ENCODE data around the gene GUCY1A2.

GUCY1A2 gene

DNA sequence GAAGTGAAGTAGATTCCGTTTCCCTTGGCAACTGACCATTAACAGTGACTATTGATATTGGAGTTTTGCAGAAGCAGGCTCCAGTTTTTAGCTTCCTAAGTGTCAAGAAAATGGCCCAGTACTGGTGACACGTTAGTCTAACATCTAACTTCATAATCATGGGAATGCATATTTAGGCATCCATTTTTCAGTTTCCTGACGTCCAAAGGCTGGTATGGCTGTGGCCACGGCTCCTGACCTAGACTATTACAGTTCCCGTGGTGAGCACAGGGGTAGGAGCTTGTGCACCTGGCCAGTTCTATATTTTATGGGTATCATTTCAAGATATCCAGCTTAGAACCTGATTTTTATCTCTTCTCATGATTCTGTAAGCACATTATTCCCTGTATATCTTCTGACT is 323.8 kb downstream of the GUCY1A2 start:
- TF ChIP-seq, protein P1, sequence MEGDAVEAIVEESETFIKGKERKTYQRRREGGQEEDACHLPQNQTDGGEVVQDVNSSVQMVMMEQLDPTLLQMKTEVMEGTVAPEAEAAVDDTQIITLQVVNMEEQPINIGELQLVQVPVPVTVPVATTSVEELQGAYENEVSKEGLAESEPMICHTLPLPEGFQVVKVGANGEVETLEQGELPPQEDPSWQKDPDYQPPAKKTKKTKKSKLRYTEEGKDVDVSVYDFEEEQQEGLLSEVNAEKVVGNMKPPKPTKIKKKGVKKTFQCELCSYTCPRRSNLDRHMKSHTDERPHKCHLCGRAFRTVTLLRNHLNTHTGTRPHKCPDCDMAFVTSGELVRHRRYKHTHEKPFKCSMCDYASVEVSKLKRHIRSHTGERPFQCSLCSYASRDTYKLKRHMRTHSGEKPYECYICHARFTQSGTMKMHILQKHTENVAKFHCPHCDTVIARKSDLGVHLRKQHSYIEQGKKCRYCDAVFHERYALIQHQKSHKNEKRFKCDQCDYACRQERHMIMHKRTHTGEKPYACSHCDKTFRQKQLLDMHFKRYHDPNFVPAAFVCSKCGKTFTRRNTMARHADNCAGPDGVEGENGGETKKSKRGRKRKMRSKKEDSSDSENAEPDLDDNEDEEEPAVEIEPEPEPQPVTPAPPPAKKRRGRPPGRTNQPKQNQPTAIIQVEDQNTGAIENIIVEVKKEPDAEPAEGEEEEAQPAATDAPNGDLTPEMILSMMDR (IDR thresholded peaks at IDR 0.05; ENCODE audit: low read depth, low read length, missing control alignments), result no peak
- H3K4me3 ChIP-seq (replicated peaks; ENCODE audit: low read depth, low read length), result no peak overlapping the region
- DNase-seq (ENCODE audit: extremely low read depth, low read depth), result no peak

DNA sequence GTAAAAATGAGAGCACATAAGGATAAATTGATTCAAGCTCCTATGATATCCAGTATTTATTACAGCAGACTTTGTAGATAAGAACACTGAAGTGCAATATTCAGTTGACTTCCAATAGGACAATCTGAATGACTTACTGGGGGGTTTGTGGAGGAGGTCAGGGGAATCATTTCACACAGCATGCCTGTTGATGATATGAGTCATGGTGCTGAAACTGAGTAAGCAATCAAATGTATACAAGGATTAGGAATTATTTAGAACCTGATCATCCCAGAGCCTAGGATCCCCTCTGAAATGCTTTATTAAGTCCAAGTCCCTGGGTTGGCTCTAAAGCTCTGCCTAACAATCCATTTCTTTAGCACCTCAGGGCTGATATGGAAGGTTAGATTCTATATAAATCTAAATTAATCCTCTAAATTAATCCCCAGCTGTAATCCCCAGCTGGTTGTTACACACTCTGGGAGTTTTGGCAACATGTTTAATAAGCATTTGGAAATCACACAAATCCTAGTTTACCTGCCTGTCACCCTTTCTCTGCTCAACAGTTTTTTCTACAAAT is 326.4 kb downstream of the GUCY1A2 start:
- no peak for DNase-seq (ENCODE audit: extremely low read depth, low read depth)

DNA sequence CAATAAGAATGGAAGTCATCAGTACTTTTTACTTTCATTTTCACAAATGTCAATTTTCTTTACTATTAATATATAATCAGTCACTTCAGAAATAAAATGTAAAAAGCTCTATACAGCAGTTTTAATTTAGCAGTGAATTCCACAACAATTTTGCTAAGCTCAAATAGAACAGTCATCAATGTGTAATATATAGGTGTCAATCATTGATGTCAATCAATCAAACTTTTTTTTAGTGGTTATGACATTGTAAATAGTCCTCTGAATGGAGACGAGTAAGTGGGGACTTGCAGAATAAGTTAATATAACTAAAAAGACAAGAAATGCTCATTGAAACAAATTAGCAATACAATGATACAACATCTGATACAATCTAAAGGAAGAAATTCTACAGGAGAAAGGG is 327.4 kb downstream of the GUCY1A2 start:
- H3K4me3 ChIP-seq (replicated peaks; ENCODE audit: low read depth, low read length), result no peak overlapping the region
- DNase-seq (ENCODE audit: extremely low read depth, low read depth), result no peak
- TF ChIP-seq, protein P1 (IDR thresholded peaks at IDR 0.05; ENCODE audit: low read depth, low read length, missing control alignments), result no peak

More for the DNA sequence above, 326.4 kb downstream of the GUCY1A2 start:
- H3K4me3 ChIP-seq (replicated peaks; ENCODE audit: low read depth, low read length), result no peak overlapping the region
- TF ChIP-seq, protein P1 (IDR thresholded peaks at IDR 0.05; ENCODE audit: low read depth, low read length, missing control alignments), result no peak

DNA sequence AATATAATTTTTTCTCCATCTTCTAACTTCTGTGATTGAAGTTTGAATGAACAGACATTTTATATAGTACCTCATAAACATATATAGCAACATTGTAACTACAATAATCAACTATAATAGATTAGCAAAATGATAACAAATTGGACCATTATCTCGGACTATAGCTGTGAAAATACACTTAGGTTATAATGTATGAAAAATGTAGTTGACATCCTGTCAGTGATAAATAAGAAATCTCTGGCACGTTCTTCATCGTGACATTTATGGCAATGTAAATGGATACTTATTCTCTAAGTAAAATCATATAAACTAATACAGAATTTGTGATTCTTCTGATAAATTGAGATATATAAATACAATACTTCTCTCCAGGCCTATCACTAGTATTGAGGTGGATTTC is 333.3 kb downstream of the GUCY1A2 start:
- TF ChIP-seq, protein P1 (IDR thresholded peaks at IDR 0.05; ENCODE audit: low read depth, low read length, missing control alignments), result no peak
- no peak for DNase-seq (ENCODE audit: extremely low read depth, low read depth)
- no peak overlapping the region for H3K4me3 ChIP-seq (replicated peaks; ENCODE audit: low read depth, low read length)

DNA sequence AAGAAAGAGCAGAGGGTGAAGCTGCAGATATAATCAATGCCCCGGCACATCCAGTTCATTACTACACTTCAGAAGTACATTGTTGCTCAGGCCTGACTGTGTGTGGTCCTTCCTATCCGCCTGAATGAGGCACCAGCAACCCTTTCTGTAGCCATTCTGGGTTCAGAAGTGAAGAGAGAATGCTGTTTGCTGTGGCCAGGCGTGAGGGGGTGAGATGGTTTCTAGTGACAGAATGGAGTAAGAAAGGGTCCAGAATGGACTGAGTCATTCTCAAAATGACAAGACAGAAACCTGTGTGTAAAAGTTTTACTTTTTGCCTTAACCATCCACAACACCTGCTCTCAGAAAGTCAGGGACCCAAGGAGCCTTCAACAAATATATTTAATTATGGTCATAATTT is 334.8 kb downstream of the GUCY1A2 start:
- TF ChIP-seq, protein P1 (IDR thresholded peaks at IDR 0.05; ENCODE audit: low read depth, low read length, missing control alignments), result no peak
- DNase-seq (ENCODE audit: extremely low read depth, low read depth), result no peak
- H3K4me3 ChIP-seq (replicated peaks; ENCODE audit: low read depth, low read length), result no peak overlapping the region

DNA sequence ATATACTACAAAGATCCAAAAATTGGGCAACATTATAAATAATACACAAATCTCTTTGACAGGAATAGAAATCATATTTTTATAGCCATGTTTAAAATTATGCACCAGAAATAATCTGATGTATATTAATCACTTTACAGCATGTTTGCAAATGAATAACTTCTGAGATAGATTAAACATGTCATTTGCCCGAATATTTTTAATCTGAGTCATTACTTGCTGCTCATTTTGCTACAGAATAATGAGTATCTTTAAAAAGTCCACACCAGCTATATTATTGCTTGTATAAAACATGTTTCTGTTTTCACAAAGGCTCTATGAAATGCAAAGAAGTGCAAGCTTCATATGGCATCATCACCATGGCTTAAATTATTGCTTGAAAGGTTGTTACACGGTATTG is 336.8 kb downstream of the GUCY1A2 start:
- no peak for DNase-seq (ENCODE audit: extremely low read depth, low read depth)
- TF ChIP-seq, protein P1 (IDR thresholded peaks at IDR 0.05; ENCODE audit: low read depth, low read length, missing control alignments), result no peak
- H3K4me3 ChIP-seq (replicated peaks; ENCODE audit: low read depth, low read length), result no peak overlapping the region

DNA sequence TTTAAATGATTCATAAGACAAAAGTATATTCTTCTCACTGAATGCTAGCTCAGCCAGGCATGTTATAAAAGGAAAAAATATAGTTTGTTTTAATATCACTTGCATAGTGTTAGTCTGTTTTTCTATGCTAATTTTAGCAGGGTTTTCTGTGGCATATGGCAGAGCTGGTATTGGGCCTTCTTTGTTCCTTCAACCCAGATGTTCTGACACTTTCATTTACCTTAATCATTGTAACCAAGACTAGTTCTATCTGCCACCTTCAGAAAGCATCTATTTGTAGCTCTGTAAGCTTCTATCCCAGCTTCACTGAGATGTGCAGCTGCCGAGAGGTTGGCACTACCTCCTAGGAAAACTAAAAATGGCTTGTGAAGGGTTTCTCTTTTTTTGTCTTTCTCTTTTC is 338.7 kb downstream of the GUCY1A2 start:
- H3K4me3 ChIP-seq (replicated peaks; ENCODE audit: low read depth, low read length), result no peak overlapping the region
- DNase-seq (ENCODE audit: extremely low read depth, low read depth), result no peak
- TF ChIP-seq, protein P1 (IDR thresholded peaks at IDR 0.05; ENCODE audit: low read depth, low read length, missing control alignments), result no peak
